IMR-90 (cell line): Measurements from ENCODE around the gene SLC44A5.

ENCODE experiments used
- CHD1 ChIP-seq: IDR thresholded peaks from 2 replicates; pipeline ENCODE4 v1.6.1; 2012; ENCODE audit warnings: low read depth, low read length, improper control_type of control experiment
- FOS ChIP-seq: fragments of 150-350 bp; IDR thresholded peaks from 2 replicates; pipeline ENCODE4 v1.6.1; 2016; ENCODE audit warnings: low read depth, low read length
- POLR2A ChIP-seq: IDR thresholded peaks from 2 replicates; pipeline ENCODE4 v1.6.1; 2012; ENCODE audit warnings: mild to moderate bottlenecking, low read depth, low read length
- RAD21 ChIP-seq: IDR thresholded peaks from 2 replicates; pipeline ENCODE4 v1.6.1; 2012; ENCODE audit warnings: low read length, improper control_type of control experiment
- TF ChIP-seq, protein P1 (sequence below): conservative IDR thresholded peaks from 2 replicates; pipeline ENCODE4 v1.5.1; 2012; ENCODE audit warnings: mild to moderate bottlenecking, low read depth, low read length, improper control_type of control experiment
- TF ChIP-seq, protein P2 (sequence below): fragments of 150-350 bp; IDR thresholded peaks from 2 replicates; pipeline ENCODE4 v1.6.1; 2017; ENCODE audit warnings: mild to moderate bottlenecking, antibody characterized with exemption, low read length, low read depth

DNA sequence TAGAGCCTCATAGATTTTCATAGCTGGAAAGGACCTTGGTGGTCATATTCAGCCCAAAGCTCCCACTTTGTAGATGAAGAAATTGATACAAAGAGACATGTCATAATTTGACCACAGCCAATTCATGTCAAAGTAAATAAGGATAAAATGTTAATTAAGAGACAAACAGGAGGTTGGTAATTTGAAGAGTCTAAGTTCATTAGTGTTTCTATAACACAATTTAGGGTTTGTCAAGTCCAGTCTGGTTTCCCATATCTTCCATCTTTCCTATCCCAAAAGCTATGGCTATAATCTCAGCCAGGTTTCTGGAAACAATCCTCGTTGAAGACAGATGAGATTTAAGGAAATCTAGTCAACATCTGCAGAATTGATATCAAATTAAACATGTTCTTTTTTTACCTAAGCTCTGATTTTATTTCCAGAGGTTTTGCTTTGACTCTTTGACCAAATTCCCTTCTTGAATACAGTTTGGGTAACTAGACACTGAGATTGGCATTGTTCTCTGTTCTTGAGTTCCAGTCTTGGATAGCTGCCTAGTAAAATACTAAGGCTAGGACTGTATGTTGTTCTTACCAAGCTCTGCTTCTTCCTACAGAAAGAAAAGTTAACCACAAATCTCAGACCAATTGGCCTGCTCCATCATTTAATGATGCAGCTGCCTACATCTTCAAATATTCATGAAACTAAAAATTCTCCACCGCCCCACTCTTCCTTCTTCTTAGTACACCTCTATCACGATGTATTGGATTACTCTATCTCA is 62.0 kb downstream of the SLC44A5 start:
- TF ChIP-seq, protein P1, sequence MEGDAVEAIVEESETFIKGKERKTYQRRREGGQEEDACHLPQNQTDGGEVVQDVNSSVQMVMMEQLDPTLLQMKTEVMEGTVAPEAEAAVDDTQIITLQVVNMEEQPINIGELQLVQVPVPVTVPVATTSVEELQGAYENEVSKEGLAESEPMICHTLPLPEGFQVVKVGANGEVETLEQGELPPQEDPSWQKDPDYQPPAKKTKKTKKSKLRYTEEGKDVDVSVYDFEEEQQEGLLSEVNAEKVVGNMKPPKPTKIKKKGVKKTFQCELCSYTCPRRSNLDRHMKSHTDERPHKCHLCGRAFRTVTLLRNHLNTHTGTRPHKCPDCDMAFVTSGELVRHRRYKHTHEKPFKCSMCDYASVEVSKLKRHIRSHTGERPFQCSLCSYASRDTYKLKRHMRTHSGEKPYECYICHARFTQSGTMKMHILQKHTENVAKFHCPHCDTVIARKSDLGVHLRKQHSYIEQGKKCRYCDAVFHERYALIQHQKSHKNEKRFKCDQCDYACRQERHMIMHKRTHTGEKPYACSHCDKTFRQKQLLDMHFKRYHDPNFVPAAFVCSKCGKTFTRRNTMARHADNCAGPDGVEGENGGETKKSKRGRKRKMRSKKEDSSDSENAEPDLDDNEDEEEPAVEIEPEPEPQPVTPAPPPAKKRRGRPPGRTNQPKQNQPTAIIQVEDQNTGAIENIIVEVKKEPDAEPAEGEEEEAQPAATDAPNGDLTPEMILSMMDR = no peak
- TF ChIP-seq FOS = no peak
- no peak for TF ChIP-seq POLR2A
- TF ChIP-seq RAD21 = no peak
- TF ChIP-seq, protein P2, sequence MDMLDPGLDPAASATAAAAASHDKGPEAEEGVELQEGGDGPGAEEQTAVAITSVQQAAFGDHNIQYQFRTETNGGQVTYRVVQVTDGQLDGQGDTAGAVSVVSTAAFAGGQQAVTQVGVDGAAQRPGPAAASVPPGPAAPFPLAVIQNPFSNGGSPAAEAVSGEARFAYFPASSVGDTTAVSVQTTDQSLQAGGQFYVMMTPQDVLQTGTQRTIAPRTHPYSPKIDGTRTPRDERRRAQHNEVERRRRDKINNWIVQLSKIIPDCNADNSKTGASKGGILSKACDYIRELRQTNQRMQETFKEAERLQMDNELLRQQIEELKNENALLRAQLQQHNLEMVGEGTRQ = no peak
- TF ChIP-seq CHD1 = no peak
